GM06990 (cell line): ENCODE results near the gene HBP1.

Source experiments
- DNase-seq: peaks from one replicate; pipeline ENCODE4 v3.0.0-alpha.2; 2011; ENCODE audit not compliant: insufficient read length; ENCODE audit errors: extremely low read depth
- H3K27me3 ChIP-seq: replicated peaks from 2 replicates; pipeline ENCODE4 v1.6.0; 2011; ENCODE audit warnings: low read length; ENCODE audit not compliant: control insufficient read depth, insufficient read depth
- H3K36me3 ChIP-seq: 2 replicates; pipeline ENCODE4 v1.5.1; 2011; ENCODE audit warnings: low read length; ENCODE audit not compliant: control insufficient read depth, insufficient read depth
- H3K4me3 ChIP-seq: replicated peaks from 2 replicates; pipeline ENCODE4 v1.5.1; 2011; ENCODE audit warnings: low read depth, mild to moderate bottlenecking, control low read depth, low read length
- CTCF ChIP-seq: IDR thresholded peaks from 2 replicates; pipeline ENCODE4 v1.5.1; 2011; ENCODE audit warnings: low read length, control low read depth, mild to moderate bottlenecking, inconsistent platforms; ENCODE audit not compliant: insufficient read depth, poor library complexity, severe bottlenecking

The HBP1 gene

GRCh38 chr7:107251963-107252362 is 83.2 kb downstream of the HBP1 start:
- Histone ChIP-seq H3K4me3 (no peak overlapping the region), H3K36me3 (no peaks in the 10 kb centered on the region), H3K27me3 (no peaks in the 10 kb centered on the region)
- DNase-seq: no peak
- no peak for TF ChIP-seq CTCF
